Left lung (tissue), 10 donors: ENCODE measurements around the gene TRIM45. TPM values are rescaled to one million over a fixed set of nuclear protein-coding genes. Genes with fewer than 3 reads are reported as not detected.
"Not testable (repeated sequence)": the region's sequence is repeated elsewhere in the genome, so short reads cannot be mapped to it uniquely, and the experiment has no call there.

ENCODE experiments used
- ATAC-seq: fragments of 200-7000 bp; cut with Tn5 transposase; one replicate; pipeline ENCODE4 v1.9.1; 2020; ENCODE audit warnings: moderate library complexity
- DNase-seq, 4 donors: peaks; one replicate each; pipeline ENCODE4 v3.0.0-alpha.2; 2013 to 2020
- H3K27ac ChIP-seq, 2 donors: fragments of 200-600 bp; sonication (generic) in 1 of 2; one replicate each; pipeline versions ENCODE4 v1.5.0 to v1.8.0; 2020 to 2021
- H3K27me3 ChIP-seq, 2 donors: fragments of 200-600 bp; sonication (generic) in 1 of 2; one replicate each; pipeline versions ENCODE4 v1.5.0 to v1.8.0; 2020 to 2021
- H3K36me3 ChIP-seq, 2 donors: fragments of 200-600 bp; sonication (generic) in 1 of 2; one replicate each; pipeline versions ENCODE4 v1.5.0 to v1.8.0; 2020 to 2021
- H3K4me1 ChIP-seq, 2 donors: fragments of 200-600 bp; one replicate each; pipeline ENCODE4 v1.8.0; 2021
- H3K4me3 ChIP-seq, 2 donors: fragments of 200-600 bp; sonication (generic) in 1 of 2; one replicate each; pipeline versions ENCODE4 v1.5.0 to v1.8.0; 2020 to 2021; ENCODE audit warnings: mild to moderate bottlenecking in 1 of 2
- H3K9me3 ChIP-seq, 2 donors: fragments of 200-600 bp; sonication (generic) in 1 of 2; one replicate each; pipeline versions ENCODE4 v1.5.0 to v1.8.0; 2020 to 2021
- CTCF ChIP-seq, 2 donors: fragments of 200-600 bp; sonication (generic) in 1 of 2; IDR thresholded peaks; one replicate each; pipeline versions ENCODE4 v1.5.0 to v1.8.0; 2021; ENCODE audit warnings: antibody characterized with exemption in 2 of 2
- intact Hi-C, 2 donors: fragments of 100-400 bp; cut with DNase I; formaldehyde crosslinking; loops; one replicate each; pipeline versions ENCODE4 v1.11.2 to v1.14.2; 2022
- polyA plus RNA-seq, 6 donors: library from polyadenylated mRNA; unstranded; fragments of 120-200 nt; gene quantifications; one replicate each; pipeline ENCODE4 v1.2.1, GENCODE V29; 2013; ENCODE audit not compliant: insufficient read length in 6 of 6
- total RNA-seq, 2 donors: library from RNA; stranded (reverse); fragmentation: NEBNext Ultra II Directional; extraction: Animal tissue kit (Norgen Biotek cat#: 25700); gene quantifications; one replicate each; pipeline ENCODE4 v1.2.1, GENCODE V29; 2021
- donor health status: DM: no; HTN: yes; CAD: no.
- donor health status: DM: no; HTN: no; CAD: no.

The TRIM45 gene
- total and polyA plus RNA-seq, 8 donors: 2.6 to 18.9 (median 17.2) TPM

GRCh38 chr1:117164209-117164608 lies 42.7 kb upstream of the TRIM45 start:
- H3K36me3 ChIP-seq: no peaks in the 10 kb centered on the region
- intact Hi-C loops: no loop called here
- no peak overlapping the region for H3K4me3 ChIP-seq
- DNase-seq: no peak
- ATAC-seq: no peak
- H3K9me3 ChIP-seq: no peaks in the 10 kb centered on the region
- TF ChIP-seq CTCF (IDR thresholded peaks at IDR 0.05): no peak
- no peaks in the 10 kb centered on the region for H3K4me1 ChIP-seq
- H3K27me3 ChIP-seq: no peaks in the 10 kb centered on the region
- no peak overlapping the region for H3K27ac ChIP-seq

- intact Hi-C loops: no loop called here
- Histone ChIP-seq H3K9me3 (no peaks in the 10 kb centered on the region), H3K36me3 (no peaks in the 10 kb centered on the region), H3K27ac (no peak overlapping the region), H3K27me3 (no peaks in the 10 kb centered on the region), H3K4me3 (no peak overlapping the region), H3K4me1 (no peaks in the 10 kb centered on the region)
- no peak for TF ChIP-seq CTCF (IDR thresholded peaks at IDR 0.05)
- DNase-seq: no peak
- ATAC-seq: no peak
Measured at GRCh38 chr1:117162816-117163215, 41.3 kb upstream of the TRIM45 start.

GRCh38 chr1:117161887-117162286 lies 40.3 kb upstream of the TRIM45 start:
- DNase-seq (no peak), ATAC-seq (peak; percentile 19)
- intact Hi-C loops: no loop called here
- H3K4me3 ChIP-seq: no peak overlapping the region
- no peaks in the 10 kb centered on the region for H3K27me3 ChIP-seq
- no peak overlapping the region for H3K27ac ChIP-seq
- H3K36me3 ChIP-seq: no peaks in the 10 kb centered on the region
- H3K9me3 ChIP-seq: no peaks in the 10 kb centered on the region
- no peak for TF ChIP-seq CTCF (IDR thresholded peaks at IDR 0.05)
- H3K4me1 ChIP-seq: no peaks in the 10 kb centered on the region

GRCh38 chr1:117151305-117151704 lies 29.8 kb upstream of the TRIM45 start:
- H3K27ac ChIP-seq, H3K36me3 ChIP-seq, H3K4me1 ChIP-seq, ATAC-seq, intact Hi-C loops, DNase-seq, H3K9me3 ChIP-seq, H3K27me3 ChIP-seq, H3K4me3 ChIP-seq: not testable (repeated sequence)

- TF ChIP-seq CTCF (IDR thresholded peaks at IDR 0.05): no peak
- no peak for DNase-seq
Measured at GRCh38 chr1:117150316-117150715, 28.8 kb upstream of the TRIM45 start.

GRCh38 chr1:117147856-117148588 lies 26.5 kb upstream of the TRIM45 start:
- Histone ChIP-seq H3K9me3 (peaks cover 0 to 6% of the 10 kb centered on the region in 2 donors), H3K27me3 (no peaks in the 10 kb centered on the region), H3K4me3 (no peak overlapping the region), H3K4me1 (no peaks in the 10 kb centered on the region), H3K36me3 (no peaks in the 10 kb centered on the region), H3K27ac (no peak overlapping the region)
- ATAC-seq (peak; percentile 57), DNase-seq (peak in 1 of 4 donors; percentile 13)
- no peak for TF ChIP-seq CTCF (IDR thresholded peaks at IDR 0.05)
- intact Hi-C loops: no loop called here

More at GRCh38 chr1:117150316-117150715, 28.8 kb upstream of the TRIM45 start:
- Histone ChIP-seq H3K9me3 (peaks cover 0 to 6% of the 10 kb centered on the region in 2 donors), H3K27ac (no peak overlapping the region), H3K36me3 (no peaks in the 10 kb centered on the region), H3K4me1 (no peaks in the 10 kb centered on the region), H3K27me3 (no peaks in the 10 kb centered on the region), H3K4me3 (no peak overlapping the region)
- intact Hi-C loops: no loop called here
- ATAC-seq: no peak
